Measurements from ENCODE around the gene EPC1. TPM values are rescaled to one million over a fixed set of nuclear protein-coding genes. Genes with fewer than 3 reads are reported as not detected.
A peak's percentile ranks its signal among the peaks of the same experiment; 100 is the strongest.

Gene EPC1
- total and polyA plus RNA-seq, 7 experiments from 2014 or later = 46.0 to 156 (median 115) TPM

GRCh38 chr10:32349199-32349585 is 2.2 kb upstream of the EPC1 start:
- peaks cover 34 to 42% of the 10 kb centered on the region in 2 donors for H3K4me1 ChIP-seq (ENCODE audit: control insufficient read depth in 2 of 2, insufficient read depth in 2 of 2, low read length in 2 of 2)
- no peak for DNase-seq
- POLR2A ChIA-PET = interaction anchor here (0.9 to 1.3 kb wide), 3 partner anchors 12 to 98 kb away, joined by 3 to 6 read pairs (median 5); no protein-coding TSS in a partner anchor

GRCh38 chr10:32348297-32349198 is 1.6 kb upstream of the EPC1 start:
- ChIA-PET POLR2A (interaction anchor here (0.6 to 2.0 kb wide), 10 partner anchors 13 to 109 kb away, joined by 3 to 15 read pairs (median 4); partner anchors contain the start of gene CCDC7), CTCF (interaction anchor here (1.0 to 1.5 kb wide), 5 partner anchors 9 to 101 kb away, joined by 3 to 7 read pairs (median 3); no protein-coding TSS in a partner anchor)
- Mint-ChIP-seq H3K27me3 (no peaks in the 10 kb centered on the region), H3K4me1 (peaks cover 42 to 73% (median 71%) of the 10 kb centered on the region in 7 donors), H3K9me3 (peaks cover 0 to 1% (median 0%) of the 10 kb centered on the region in 11 donors), H3K36me3 (peaks cover 0 to 33% (median 6%) of the 10 kb centered on the region in 5 donors), H3K27ac (peak overlapping the region; percentile 43 to 100 (median 86)), H3K4me3 (peak overlapping the region; percentile 59 to 96 (median 80))
- Histone ChIP-seq H3K27ac (ENCODE audit: low read depth, low read length) (peak overlapping the region; percentile 99), H3K9me3 (ENCODE audit: control insufficient read depth in 2 of 3, low read length in 3 of 3) (no peaks in the 10 kb centered on the region), H3K4me3 (ENCODE audit: low read length) (no peak overlapping the region), H3K27me3 (ENCODE audit: control insufficient read depth in 2 of 2, insufficient read depth in 2 of 2, low read length in 2 of 2) (no peaks in the 10 kb centered on the region), H3K36me3 (ENCODE audit: control insufficient read depth in 2 of 3, insufficient read depth in 3 of 3, low read length in 3 of 3) (peaks cover 0 to 7% (median 7%) of the 10 kb centered on the region in 3 experiments), H3K4me1 (ENCODE audit: control insufficient read depth in 2 of 2, insufficient read depth in 2 of 2, low read length in 2 of 2) (peaks cover 39 to 45% of the 10 kb centered on the region in 2 donors)
- intact Hi-C loops (cut with micrococcal nuclease) = loop anchor here (1.0 to 10.0 kb wide), 4 partner anchors 10 to 1644 kb away; partner anchors contain the start of genes ITGB1 (in 1 of the 2) and ZNF438 (in 1 of the 2)
- no peak for DNase-seq
- no peak for ATAC-seq

More at GRCh38 chr10:32349199-32349585, 2.2 kb upstream of the EPC1 start:
- Mint-ChIP-seq H3K9me3 (peaks cover 0 to 1% (median 0%) of the 10 kb centered on the region in 11 donors), H3K27ac (peak overlapping the region in 5 of 9 donors; percentile 23 to 100 (median 79)), H3K36me3 (peaks cover 0 to 28% (median 6%) of the 10 kb centered on the region in 5 donors), H3K4me3 (peak overlapping the region in 3 of 10 donors; percentile 86 to 90 (median 88)), H3K27me3 (no peaks in the 10 kb centered on the region), H3K4me1 (peaks cover 40 to 73% (median 71%) of the 10 kb centered on the region in 7 donors)
- H3K27ac ChIP-seq (ENCODE audit: low read depth, low read length) = no peak overlapping the region
- no peak overlapping the region for H3K4me3 ChIP-seq (ENCODE audit: low read length)
- ATAC-seq = no peak
- H3K9me3 ChIP-seq (ENCODE audit: control insufficient read depth in 2 of 3, low read length in 3 of 3) = no peaks in the 10 kb centered on the region
- H3K36me3 ChIP-seq (ENCODE audit: control insufficient read depth in 2 of 3, insufficient read depth in 3 of 3, low read length in 3 of 3) = peaks cover 0 to 7% (median under 1%) of the 10 kb centered on the region in 3 experiments
- intact Hi-C loops (cut with micrococcal nuclease) = loop anchor here (5.0 to 10.0 kb wide), 3 partner anchors 606 to 1644 kb away; partner anchors contain the start of genes ITGB1 (in 1 of the 2) and ZNF438 (in 1 of the 2)
- no peaks in the 10 kb centered on the region for H3K27me3 ChIP-seq (ENCODE audit: control insufficient read depth in 2 of 2, insufficient read depth in 2 of 2, low read length in 2 of 2)
- CTCF ChIA-PET = interaction anchor here (0.6 to 1.3 kb wide), 3 partner anchors 9 to 836 kb away, joined by 3 to 7 read pairs (median 3); no protein-coding TSS in a partner anchor

- ChIA-PET POLR2A (interaction anchor here (0.6 to 2.4 kb wide), 10 partner anchors 11 to 110 kb away, joined by 3 to 22 read pairs (median 4); partner anchors contain the start of gene CCDC7), CTCF (interaction anchor here (1.0 to 1.5 kb wide), 5 partner anchors 19 to 102 kb away, joined by 3 to 7 read pairs (median 3); no protein-coding TSS in a partner anchor)
- intact Hi-C loops (cut with micrococcal nuclease) = loop anchor here (1.0 to 10.0 kb wide), 5 partner anchors 10 to 1643 kb away; partner anchors contain the start of genes ITGB1 (in 1 of the 2) and ZNF438 (in 1 of the 2)
- Mint-ChIP-seq H3K4me3 (peak overlapping the region; percentile 67 to 96 (median 80)), H3K27me3 (no peaks in the 10 kb centered on the region), H3K36me3 (peaks cover 0 to 28% (median 4%) of the 10 kb centered on the region in 5 donors), H3K27ac (peak overlapping the region; percentile 78 to 100 (median 87)), H3K9me3 (no peaks in the 10 kb centered on the region), H3K4me1 (peaks cover 32 to 70% (median 66%) of the 10 kb centered on the region in 7 donors)
- Histone ChIP-seq H3K36me3 (ENCODE audit: control insufficient read depth in 2 of 3, insufficient read depth in 3 of 3, low read length in 3 of 3) (peaks cover 0 to 8% (median 7%) of the 10 kb centered on the region in 3 experiments), H3K27ac (ENCODE audit: low read depth, low read length) (peak overlapping the region; percentile 99), H3K27me3 (ENCODE audit: control insufficient read depth in 2 of 2, insufficient read depth in 2 of 2, low read length in 2 of 2) (no peaks in the 10 kb centered on the region), H3K4me3 (ENCODE audit: low read length) (peak overlapping the region; percentile 98), H3K4me1 (ENCODE audit: control insufficient read depth in 2 of 2, insufficient read depth in 2 of 2, low read length in 2 of 2) (peaks cover 35 to 40% of the 10 kb centered on the region in 2 donors), H3K9me3 (ENCODE audit: control insufficient read depth in 2 of 3, low read length in 3 of 3) (no peaks in the 10 kb centered on the region)
- DNase-seq (no peak), ATAC-seq (peak; percentile 0)
Observed at GRCh38 chr10:32347363-32348022, 535 bp upstream of the EPC1 start.

GRCh38 chr10:32346134-32346550 is 816 bp downstream of the EPC1 start:
- Histone ChIP-seq H3K4me3 (ENCODE audit: low read length) (peak overlapping the region; percentile 98), H3K27me3 (ENCODE audit: control insufficient read depth in 2 of 2, insufficient read depth in 2 of 2, low read length in 2 of 2) (no peaks in the 10 kb centered on the region), H3K9me3 (ENCODE audit: control insufficient read depth in 2 of 3, low read length in 3 of 3) (no peaks in the 10 kb centered on the region), H3K27ac (ENCODE audit: low read depth, low read length) (peak overlapping the region; percentile 99), H3K36me3 (ENCODE audit: control insufficient read depth in 2 of 3, insufficient read depth in 3 of 3, low read length in 3 of 3) (peaks cover 0 to 8% (median 7%) of the 10 kb centered on the region in 3 experiments), H3K4me1 (ENCODE audit: control insufficient read depth in 2 of 2, insufficient read depth in 2 of 2, low read length in 2 of 2) (peaks cover 42 to 50% of the 10 kb centered on the region in 2 donors)
- ATAC-seq (peak; percentile 92), DNase-seq (peak in 8 of 9 donors; percentile 93 to 98 (median 97))
- H3K27ac Mint-ChIP-seq = peak overlapping the region; percentile 99 to 100 (median 100)
- ChIA-PET POLR2A (interaction anchor here (0.6 to 2.4 kb wide), 17 partner anchors 9 to 292 kb away, joined by 3 to 22 read pairs (median 4); partner anchors contain the start of gene CCDC7), CTCF (interaction anchor here (0.8 to 1.8 kb wide), 8 partner anchors 10 to 100 kb away, joined by 3 to 9 read pairs (median 4); partner anchors contain the start of gene CCDC7)
- peaks cover 0 to 25% (median 0%) of the 10 kb centered on the region in 5 donors for H3K36me3 Mint-ChIP-seq
- H3K4me1 Mint-ChIP-seq = peaks cover 35 to 77% (median 73%) of the 10 kb centered on the region in 7 donors
- intact Hi-C loops (cut with micrococcal nuclease) = loop anchor here (1.0 to 10.0 kb wide), 17 partner anchors 14 to 1641 kb away; partner anchors contain the start of genes CCDC7 (in 2 of the 2), ITGB1 (in 2 of the 2), ARHGAP12 (in 1 of the 2) and KIF5B (in 1 of the 2)
- peak overlapping the region; percentile 86 to 97 (median 93) for H3K4me3 Mint-ChIP-seq
- H3K27me3 Mint-ChIP-seq = no peaks in the 10 kb centered on the region
- no peaks in the 10 kb centered on the region for H3K9me3 Mint-ChIP-seq

GRCh38 chr10:32341596-32341995 is 5.4 kb downstream of the EPC1 start:
- H3K27ac ChIP-seq (ENCODE audit: low read depth, low read length) = no peak overlapping the region
- DNase-seq = no peak
- no peaks in the 10 kb centered on the region for H3K27me3 ChIP-seq (ENCODE audit: control insufficient read depth in 2 of 2, insufficient read depth in 2 of 2, low read length in 2 of 2)
- Mint-ChIP-seq H3K9me3 (peaks cover 0 to 3% (median 0%) of the 10 kb centered on the region in 11 donors), H3K36me3 (peaks cover 0 to 22% (median 10%) of the 10 kb centered on the region in 5 donors), H3K27ac (peak overlapping the region in 5 of 9 donors; percentile 42 to 79 (median 60)), H3K4me3 (peak overlapping the region in 9 of 10 donors; percentile 16 to 79 (median 65)), H3K27me3 (no peaks in the 10 kb centered on the region), H3K4me1 (peaks cover 52 to 88% (median 83%) of the 10 kb centered on the region in 7 donors)
- H3K9me3 ChIP-seq (ENCODE audit: control insufficient read depth in 2 of 3, low read length in 3 of 3) = no peaks in the 10 kb centered on the region
- H3K36me3 ChIP-seq (ENCODE audit: control insufficient read depth in 2 of 3, insufficient read depth in 3 of 3, low read length in 3 of 3) = peaks cover 0 to 8% (median 3%) of the 10 kb centered on the region in 3 experiments
- no peak for ATAC-seq
- ChIA-PET POLR2A (interaction anchor here (0.7 to 1.5 kb wide), 2 partner anchors 11 to 12 kb away, joined by 3 to 7 read pairs; no protein-coding TSS in a partner anchor), CTCF (interaction anchor here (0.7 to 1.6 kb wide), 3 partner anchors 23 to 88 kb away, joined by 3 to 4 read pairs (median 3); no protein-coding TSS in a partner anchor)
- intact Hi-C loops (cut with micrococcal nuclease) = loop anchor here (10.0 kb wide), 2 partner anchors 613 to 1637 kb away; partner anchors contain the start of gene ITGB1 (in 1 of the 2)
- no peak overlapping the region for H3K4me3 ChIP-seq (ENCODE audit: low read length)
- H3K4me1 ChIP-seq (ENCODE audit: control insufficient read depth in 2 of 2, insufficient read depth in 2 of 2, low read length in 2 of 2) = peaks cover 75 to 76% of the 10 kb centered on the region in 2 donors
